HG03460 (cell line): Measurements from ENCODE around the gene RTEL1.
"Not testable (repeated sequence)": the region's sequence is repeated elsewhere in the genome, so short reads cannot be mapped to it uniquely, and the experiment has no call there.

Experiments used
- ATAC-seq: cut with Tn5 transposase; IDR thresholded peaks from one replicate; pipeline ENCODE4 v1.9.1; 2021; ENCODE audit not compliant: unreplicated experiment

Gene RTEL1

DNA sequence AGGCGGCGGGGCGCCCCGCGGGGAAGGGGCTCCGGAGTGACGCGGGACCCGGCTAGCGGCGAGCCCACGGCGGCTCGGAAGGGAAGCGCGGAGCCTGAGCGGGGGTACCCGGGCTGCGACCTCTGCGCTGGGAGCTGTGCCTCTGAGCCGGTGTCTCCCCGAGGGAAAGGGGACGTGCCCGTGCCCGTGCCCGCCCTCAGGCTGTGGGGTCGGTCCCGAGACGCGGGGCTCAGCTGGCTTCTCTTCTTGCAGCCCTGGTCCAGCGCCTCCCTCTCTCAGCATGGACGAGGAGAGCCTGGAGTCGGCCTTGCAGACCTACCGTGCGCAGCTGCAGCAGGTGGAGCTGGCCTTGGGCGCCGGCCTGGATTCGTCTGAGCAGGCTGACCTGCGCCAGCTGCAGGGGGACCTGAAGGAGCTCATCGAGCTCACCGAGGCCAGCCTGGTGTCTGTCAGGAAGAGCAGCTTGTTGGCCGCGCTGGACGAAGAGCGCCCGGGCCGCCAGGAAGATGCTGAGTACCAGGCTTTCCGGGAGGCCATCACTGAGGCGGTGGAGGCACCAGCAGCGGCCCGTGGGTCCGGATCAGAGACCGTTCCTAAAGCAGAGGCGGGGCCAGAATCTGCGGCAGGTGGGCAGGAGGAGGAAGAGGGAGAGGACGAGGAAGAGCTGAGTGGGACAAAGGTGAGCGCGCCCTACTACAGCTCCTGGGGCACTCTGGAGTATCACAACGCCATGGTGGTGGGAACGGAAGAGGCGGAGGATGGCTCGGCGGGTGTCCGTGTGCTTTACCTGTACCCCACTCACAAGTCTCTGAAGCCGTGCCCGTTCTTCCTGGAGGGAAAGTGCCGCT, 50.4 kb downstream of the RTEL1 start:
- peak; percentile 15 for ATAC-seq

DNA sequence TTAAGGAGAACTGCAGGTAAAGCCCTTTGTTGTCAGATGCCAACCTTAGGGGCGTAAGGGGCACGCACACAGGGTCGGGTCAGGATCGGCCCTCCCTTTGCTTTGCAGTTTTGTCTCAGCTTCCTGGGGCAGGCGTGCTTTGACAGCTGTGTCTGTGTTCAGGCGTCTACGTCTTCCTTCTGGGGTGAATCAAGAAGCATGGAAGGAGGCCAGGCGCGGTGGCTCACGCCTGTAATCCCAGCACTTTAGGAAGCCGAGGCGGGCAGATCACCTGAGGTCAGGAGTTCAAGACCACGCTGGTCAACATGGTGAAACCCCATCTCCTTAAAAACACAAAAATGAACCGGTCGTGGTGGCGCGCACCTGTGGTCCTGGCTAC, 51.0 kb downstream of the RTEL1 start:
- ATAC-seq: no peak

DNA sequence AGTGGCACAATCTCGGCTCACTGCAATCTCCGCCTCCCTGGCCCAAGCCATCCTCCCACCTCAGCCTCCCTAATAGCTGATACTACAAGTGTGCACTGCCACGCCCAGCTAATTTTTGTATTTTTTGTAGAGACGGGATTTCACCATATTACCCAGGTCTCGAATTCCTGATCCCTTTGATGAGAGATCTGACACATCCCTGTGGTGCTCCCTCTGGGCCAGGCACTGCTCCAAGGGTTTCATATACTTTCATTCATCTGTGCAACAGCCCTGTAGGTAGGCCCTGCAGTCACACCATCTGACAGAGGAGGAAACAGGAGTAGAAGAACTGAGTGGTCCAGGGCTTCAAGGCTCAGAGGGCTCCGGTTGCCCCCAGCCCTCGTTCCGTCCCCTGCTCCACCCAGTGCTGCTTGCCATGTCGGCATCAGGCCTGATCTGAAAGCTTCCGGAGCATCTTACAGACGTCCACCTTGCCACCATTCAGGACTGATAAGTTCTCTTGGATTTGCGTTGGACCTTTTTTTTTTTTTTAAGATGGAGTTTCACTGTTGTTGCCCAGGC, 53.1 kb downstream of the RTEL1 start:
- ATAC-seq: no peak

DNA sequence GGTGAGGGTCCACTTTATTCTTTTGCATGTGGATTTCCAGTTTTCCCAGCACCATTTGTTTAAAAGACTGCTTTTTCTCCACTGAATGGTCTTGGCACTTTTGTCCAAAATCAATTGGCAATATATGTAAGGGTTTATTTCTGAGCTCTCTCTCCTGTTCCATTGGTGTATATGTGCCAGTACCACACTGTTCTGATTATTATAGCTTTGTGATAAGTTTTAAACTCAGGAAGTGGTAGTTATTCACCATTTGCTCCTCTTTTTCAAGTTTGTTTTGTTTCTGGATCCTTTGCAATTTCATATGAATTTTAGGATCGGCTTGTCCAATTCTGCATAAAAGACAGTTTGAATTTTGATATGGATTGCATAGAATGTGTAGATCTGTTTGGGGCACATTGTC, 54.1 kb downstream of the RTEL1 start:
- ATAC-seq: no peak

DNA sequence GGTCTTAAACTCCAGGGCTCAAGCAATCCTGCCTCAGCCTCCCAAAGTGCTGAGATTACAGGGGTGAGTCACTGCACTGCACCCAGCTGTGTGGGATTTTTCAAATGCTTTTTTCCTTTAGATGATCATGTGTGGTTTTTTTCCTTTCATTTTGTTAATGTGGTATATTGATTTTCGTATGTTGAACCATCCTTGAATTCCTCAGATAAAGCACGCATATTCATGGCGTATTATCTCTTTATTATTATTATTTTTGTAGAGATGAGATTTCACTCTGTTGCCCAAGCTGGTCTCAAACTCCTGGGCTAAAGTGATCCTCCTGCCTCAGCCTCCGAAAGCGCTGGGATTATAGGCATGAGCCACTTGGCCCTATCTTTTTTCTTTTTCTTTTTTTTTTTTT, 56.7 kb downstream of the RTEL1 start:
- no peak for ATAC-seq

DNA sequence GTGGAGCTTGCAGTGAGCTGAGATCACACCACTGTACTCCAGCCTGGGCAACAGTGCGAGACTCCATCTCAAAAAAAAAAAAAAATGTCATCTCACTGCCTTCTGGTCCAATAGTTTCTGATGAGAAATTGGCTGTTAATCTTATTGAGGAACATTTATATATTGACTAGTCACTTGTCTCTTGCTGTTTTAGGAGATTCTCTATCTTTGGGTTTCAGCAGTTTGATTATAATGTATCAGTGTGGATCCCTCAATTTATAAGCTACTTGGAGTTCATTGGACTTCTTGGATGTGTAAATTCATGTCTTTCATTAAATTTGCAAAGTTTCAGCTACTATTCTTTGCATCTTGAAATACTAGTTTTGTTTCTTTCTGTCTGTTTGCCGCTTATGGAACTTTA, 60.9 kb downstream of the RTEL1 start:
- no peak for ATAC-seq

DNA sequence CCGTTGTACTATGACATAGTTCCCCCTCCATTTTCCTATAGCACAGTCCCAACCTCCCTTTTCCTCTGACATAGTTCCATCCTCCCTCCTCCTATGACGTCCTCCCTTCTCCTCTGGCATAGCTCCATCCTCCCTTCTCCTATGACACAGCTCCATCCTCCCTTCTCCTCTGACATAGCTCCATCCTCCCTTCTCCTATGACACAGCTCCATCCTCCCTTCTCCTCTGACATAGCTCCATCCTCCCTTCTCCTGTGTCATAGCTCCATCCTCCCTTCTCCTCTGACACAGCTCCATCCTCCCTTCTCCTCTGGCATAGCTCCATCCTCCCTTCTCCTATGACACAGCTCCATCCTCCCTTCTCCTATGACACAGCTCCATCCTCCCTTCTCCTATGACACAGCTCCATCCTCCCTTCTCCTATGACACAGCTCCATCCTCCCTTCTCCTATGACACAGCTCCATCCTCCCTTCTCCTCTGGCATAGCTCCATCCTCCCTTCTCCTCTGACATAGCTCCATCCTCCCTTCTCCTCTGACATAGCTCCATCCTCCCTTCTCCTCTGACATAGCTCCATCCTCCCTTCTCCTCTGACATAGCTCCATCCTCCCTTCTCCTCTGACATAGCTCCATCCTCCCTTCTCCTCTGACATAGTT, 65.0 kb downstream of the RTEL1 start:
- not testable (repeated sequence) for ATAC-seq

DNA sequence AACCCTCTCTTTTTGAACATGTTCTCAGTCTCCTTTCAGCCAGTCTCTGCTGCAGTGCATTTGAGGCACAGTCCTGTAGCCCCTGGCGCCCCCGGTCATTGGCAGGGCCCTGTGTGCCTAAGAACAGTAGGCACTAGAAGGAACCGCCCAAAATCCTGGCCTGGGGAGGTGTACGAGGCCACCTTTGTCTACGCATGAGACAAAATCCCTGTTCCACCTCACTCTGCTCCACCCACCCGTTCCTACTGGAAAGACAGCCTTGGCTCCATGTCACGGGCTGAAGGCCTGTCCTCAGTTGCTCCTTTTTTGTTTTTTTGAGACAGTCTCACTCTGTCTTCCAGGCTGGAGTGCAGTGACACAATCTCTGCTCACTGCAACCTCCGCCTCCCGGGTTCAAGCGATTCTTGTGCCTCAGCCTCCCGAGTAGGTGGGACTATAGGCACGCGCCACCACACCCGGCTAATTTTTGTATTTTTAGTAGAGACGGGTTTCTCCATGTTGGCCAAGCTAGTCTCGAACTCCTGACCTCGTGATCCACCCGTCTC, 72.1 kb downstream of the RTEL1 start:
- not testable (repeated sequence) for ATAC-seq

DNA sequence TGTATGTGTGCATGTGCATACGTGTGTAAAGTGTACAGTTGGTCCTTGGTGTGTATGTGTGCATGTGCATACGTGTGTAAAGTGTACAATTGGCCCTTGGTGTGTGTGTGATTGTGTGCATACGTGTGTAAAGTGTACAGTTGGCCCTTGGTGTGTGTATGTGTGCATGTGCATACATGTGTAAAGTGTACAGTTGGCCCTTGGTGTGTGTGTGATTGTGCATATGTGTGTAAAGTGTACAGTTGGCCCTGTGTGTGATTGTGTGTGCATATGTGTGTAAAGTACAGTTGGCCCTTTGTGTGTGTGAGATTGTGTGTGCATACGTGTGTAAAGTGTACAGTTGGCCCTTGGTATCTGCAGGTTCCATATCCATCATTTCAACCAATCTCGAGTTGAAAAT, 73.3 kb downstream of the RTEL1 start:
- ATAC-seq: no peak

DNA sequence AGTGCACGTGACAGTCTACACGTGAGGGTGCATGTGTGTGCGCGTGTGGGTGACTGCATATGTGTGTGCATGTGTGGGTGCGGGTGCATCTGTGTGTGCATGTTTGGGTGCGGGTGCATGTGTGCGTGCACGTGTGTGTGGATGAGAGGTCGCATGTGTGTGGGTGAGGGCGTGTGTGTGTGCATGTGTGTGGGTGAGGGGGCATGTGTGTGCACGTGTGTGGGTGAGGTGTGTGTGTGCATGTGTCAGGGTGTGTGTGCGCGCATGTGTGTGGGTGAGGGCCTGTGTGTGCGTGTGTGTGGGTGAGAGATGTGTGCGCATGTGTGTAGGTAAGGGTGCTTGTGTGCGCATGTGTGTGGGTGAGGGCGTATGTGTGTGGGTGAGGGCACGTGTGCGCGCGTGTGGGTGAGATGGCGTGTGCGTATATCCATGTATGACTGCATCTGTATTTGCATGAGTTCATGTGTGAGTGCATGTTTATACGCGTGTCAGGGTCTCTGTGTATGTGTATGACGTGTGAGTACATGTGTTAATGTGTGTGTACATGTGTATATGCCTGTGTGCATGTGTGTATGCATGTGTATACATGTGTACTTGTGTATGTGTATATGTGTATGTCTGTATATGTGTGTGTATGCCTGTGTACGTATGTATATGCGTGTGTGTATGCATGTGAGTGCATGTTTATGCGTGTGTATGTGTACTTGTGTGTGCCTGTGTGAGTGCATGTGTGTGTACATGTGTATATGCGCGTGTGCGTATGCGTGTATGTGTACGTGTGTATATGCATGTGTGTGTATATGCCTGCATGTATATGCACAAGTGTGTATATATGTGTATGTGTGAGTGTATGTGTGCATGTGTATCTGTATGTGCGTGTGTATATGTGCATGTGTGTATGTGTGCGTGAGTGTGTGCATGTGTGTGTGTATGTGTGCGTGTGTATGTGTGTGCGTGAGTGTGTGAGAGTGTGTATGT, 74.3 kb downstream of the RTEL1 start:
- no peak for ATAC-seq

DNA sequence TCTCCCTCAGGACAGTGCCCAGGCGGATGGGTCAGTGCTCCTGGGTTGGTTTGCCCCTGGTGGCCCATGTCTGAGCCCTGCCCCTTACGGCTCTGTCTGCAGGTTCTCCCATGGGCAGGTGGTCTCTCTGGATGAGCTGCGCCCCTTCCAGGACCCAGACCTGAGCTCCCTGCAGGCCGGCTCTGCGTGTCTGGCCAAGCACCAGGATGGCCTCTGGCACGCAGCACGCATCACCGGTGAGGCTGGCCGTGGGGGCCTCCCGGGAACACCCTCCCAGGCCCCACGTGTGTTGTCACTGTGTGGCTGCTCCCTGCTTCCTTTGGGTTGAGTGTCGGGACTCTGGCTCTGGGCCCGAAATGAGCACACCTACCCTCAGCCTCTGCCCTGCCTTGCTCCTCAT, 75.0 kb downstream of the RTEL1 start:
- no peak for ATAC-seq

DNA sequence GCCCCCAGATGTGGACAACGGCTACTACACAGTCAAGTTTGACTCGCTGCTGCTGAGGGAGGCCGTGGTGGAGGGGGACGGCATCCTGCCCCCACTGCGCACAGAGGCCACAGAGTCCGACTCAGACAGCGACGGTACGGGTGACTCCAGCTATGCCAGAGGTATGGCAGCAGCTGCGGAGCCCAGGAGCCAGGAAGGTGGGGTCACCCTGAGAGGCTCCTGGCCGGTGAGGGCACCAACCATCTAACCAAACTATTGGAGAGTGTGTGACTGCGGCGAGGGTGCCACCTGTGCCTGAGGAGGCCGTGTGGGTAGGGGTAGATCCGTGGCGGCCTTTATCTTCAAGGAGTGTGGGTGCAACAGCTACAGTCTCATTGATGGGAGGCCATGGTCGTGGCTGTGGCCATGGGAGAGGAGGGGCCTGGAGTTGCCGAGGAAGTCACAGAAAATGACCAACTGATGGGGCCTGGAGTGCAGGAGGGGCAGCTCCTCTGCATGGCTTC, 75.5 kb downstream of the RTEL1 start:
- no peak for ATAC-seq

DNA sequence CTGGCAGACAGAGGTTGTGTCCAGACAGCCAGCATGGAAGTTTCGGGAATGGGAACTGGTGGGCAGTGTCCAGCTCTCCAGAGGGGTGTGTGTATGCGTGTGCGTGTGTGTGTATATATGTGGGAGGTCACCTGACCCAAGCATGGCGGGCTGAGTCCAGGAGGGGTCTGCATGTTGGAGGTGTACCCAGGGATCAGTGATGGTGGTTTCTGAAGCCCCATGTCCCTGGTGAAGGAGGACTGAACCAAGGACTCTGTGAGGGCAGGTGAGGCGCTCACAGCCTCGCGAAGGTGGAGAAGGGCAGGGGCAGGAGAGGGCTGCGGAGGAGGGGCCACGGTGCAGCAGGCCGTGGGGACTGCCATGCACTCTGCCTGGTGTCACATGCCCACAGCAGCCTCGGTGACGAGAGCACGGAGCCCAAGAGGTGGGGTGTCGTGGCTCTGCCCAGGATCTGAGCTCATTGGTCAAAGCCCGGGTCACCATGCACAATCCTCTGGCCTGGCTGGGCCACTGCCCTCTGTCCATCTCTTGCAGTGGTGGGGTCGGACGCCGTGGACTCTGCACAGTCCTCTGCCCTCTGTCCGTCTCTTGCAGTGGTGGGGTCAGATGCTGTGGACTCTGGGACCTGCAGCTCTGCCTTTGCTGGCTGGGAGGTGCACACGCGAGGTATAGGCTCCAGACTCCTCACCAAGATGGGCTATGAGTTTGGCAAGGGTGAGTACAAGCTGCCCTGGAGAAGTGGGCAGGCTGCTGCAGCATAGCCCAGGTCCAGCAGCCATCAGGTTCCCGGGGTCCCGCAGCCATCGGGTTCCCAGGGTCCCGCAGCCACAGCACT, 76.2 kb downstream of the RTEL1 start:
- no peak for ATAC-seq

DNA sequence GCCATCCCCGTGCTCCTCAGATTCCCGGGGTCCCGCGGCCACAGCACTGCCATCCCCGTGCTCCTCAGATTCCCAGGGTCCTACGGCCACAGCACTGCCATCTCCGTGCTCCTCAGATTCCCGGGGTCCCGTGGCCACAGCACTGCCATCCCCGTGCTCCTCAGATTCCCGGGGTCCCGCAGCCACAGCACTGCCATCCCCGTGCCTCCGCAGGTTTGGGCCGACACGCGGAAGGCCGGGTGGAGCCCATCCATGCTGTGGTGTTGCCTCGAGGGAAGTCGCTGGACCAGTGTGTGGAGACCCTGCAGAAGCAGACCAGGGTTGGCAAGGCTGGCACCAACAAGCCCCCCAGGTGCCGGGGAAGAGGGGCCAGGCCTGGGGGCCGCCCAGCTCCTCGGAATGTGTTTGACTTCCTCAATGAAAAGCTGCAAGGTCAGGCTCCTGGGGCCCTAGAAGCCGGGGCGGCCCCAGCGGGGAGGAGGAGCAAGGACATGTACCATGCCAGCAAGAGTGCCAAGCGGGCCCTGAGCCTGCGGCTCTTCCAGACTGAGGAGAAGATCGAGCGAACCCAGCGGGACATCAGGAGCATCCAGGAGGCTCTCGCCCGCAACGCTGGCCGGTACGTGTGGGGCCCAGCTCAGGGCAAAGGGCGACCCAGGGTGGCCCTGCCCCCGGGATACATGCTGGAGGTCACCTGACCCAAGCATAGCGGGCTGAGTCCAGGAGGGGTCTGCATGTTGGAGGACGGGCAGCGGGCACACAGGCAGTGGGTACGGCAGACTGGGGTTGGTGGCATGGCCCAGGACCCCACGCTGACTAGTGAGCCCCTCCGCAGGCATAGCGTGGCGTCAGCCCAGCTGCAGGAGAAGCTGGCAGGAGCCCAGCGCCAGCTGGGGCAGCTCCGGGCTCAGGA, 77.1 kb downstream of the RTEL1 start:
- no peak for ATAC-seq

DNA sequence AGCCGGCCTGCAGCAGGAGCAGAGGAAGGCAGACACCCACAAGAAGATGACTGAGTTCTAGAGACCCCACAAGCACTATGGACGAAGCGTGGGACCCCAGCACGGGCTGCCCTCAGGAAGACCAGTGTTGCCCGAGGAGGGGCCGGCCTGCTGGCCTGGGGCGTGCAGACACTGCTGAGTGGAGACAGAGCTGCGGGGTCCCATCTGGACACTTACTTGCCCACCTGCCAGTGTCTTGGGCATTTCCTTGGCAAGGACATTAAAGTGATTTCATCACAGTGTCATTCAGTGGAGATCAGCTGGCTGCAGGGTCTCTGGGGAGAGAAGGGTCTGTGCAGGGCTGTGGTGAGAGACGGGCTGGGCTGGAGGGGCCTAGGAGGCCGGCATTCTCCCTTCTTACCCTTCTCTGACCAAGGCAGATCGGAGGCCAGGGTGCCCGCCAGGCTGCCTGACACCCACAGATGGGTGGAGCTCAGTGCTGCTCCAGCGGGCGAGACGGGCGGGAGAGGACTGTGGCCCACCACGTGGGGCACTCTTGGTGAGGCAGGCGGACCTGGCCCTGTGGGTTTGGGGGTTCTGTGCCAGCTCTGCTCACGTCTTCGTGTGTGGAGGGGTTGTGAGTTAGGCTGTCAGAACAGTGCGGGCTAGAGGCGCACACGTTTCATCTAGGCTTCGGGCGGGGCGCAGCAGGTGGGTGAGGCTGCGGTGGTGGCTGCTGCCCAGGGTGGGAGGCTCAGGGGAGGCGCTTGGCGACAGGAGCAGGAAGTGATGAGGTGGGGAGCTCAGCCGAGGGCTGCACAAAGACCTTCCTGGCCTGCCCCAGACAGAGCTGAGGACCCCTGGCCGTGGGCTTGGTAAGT, 78.0 kb downstream of the RTEL1 start, which contains the start of gene LIME1:
TSS of gene LIME1 (plus strand) at position 806 of the 860 bp plus-strand sequence. CDS start 886 bp downstream, outside the sequence.
- ATAC-seq: no peak

DNA sequence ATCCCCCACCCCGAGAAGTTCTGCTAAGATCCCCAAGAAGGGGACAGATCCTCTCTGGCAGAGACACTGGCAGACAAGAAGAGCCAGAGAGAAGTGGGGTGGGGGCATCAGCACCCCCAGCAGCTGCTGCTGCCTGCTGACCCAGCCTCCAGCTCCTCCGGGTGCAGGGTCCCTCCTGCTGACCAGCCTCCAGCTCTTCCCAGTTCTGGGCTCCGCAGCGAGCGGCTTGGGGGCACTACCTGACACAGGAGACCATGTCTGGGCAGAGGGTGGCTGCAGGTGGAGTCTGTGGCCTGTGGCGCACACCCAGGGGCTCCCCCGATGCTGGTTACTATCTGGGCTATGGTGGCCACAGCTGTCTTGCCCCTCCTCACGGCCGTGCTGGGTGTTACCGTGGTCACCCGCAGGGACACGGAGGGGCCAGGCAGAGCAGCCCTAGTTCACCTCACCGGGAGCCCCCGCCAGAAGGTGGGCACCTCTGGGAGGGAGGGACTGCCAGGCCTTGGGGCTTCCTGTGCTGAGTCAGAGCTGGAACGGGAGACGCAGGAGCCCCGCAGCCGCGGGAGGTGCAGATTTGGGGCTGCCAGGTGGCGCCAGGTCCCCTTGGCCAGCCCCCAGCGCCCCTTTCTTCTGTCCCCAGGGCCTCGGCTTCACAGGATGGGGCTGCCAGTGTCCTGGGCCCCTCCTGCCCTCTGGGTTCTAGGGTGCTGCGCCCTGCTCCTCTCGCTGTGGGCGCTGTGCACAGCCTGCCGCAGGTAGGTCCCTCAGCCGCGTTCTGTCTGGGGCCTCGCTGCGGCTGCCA, 79.0 kb downstream of the RTEL1 start:
- ATAC-seq: no peak

DNA sequence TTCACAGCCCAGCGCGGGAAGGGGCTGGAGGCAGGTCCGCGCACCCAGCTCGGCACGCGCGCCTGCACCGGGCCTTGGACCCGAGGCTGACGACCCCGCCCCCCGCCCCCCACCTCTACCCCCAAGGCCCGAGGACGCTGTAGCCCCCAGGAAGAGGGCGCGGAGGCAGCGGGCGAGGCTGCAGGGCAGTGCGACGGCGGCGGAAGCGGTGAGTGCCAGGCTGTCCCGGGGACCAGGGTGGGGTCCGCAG, 79.5 kb downstream of the RTEL1 start:
- no peak for ATAC-seq
